Stimulated activated CD4-positive, alpha-beta T cell treated with anti-CD3 and anti-CD28 coated beads, Interleukin-2, amount 100 ng/mL, for 24 hours (primary cell): ENCODE results near the gene UNC45A.

Experiments
- DNase-seq, 2 donors: peaks; one replicate each; pipeline ENCODE4 v3.0.0-alpha.2; 2020

UNC45A gene

DNA sequence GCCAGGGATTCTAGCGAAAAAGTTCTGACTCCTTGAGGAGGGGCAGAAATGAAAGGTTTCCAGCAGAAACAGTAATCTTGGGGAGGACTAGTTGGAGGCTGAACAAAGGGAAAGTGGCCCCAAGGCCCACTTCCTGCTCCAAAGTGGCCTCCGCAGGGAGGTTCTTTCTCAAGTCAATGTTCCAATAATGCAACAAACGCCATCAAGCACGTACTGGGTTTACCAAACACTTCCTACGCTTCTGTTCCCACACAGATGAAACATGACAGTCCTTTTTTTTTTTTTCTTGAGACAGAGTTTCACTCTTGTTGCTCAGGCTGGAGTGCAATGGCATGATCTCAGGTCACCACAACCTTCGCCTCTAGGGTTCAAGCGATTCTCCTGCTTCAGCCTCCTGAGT is 10.0 kb downstream of the UNC45A start:
- DNase-seq = no peak

DNA sequence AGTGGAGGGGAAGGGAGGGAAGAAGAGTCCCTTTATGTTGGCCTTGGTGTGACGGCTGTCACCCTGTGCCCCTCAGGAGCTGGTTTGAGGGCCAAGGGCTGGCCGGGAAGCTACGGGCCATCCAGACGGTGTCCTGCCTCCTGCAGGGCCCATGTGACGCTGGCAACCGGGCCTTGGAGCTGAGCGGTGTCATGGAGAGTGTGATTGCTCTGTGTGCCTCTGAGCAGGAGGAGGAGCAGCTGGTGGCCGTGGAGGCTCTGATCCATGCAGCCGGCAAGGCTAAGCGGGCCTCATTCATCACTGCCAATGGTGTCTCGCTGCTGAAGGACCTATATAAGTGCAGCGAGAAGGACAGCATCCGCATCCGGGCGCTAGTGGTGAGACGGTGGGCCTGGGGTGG is 11.5 kb downstream of the UNC45A start:
- DNase-seq = no peak

DNA sequence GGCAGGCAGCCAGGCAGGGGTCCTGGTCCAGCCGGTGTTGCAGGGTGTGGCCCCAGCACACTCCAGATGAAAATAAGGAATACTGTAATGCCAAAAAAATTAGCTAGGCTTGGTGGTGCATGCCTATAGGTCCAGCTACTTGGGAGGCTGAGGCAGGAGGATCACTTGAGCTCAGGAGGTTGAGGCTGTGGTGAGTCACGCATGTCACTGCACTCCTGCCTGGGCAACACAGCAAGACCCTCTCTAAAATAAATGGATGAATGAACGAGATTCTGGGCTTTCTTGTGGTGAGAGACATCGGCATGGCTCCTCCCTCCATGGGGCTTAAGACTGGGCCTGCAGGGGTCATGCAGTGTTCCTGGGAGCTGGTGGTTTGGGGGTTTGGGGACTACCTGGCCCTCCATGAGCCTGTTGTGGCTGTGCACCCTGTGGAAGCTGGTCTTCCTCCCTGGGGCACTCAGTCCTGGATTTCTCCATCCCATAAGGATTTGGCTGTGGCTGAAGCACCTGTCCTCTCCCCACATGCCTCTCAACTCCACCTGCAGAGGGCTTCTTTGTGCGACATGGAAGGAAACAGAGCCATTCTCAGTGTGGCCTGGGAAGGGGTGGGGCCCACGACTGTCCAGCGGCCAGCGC is 12.0 kb downstream of the UNC45A start:
- DNase-seq = no peak

DNA sequence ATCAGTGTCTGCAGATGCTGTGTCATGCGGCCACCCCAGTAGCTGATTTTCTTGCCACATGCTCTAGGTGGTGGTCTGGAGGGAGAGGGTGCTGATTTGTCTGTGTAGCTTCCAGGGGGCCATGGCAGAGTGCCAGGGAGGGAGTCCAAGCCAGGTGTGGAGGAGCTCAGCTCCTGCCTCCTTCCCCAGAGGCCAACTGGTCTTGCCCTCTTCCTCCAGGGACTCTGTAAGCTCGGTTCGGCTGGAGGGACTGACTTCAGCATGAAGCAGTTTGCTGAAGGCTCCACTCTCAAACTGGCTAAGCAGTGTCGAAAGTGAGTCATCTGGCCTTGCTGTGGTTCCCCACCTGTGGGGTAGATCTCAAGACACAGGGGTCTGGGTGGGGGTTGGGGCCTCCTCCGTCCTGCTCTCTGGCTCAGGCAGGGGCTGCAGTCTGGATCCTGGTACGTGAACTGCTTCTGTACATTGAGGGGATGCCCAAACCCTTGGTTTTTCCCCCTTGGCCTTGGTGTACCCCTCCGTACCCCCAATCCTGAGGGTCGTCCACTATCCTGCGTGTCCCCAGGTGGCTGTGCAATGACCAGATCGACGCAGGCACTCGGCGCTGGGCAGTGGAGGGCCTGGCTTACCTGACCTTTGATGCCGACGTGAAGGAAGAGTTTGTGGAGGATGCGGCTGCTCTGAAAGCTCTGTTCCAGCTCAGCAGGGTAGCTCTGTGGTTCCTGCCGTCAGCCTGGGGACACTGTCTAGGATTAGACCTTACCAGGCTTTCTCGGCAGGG is 12.7 kb downstream of the UNC45A start:
- DNase-seq = no peak

DNA sequence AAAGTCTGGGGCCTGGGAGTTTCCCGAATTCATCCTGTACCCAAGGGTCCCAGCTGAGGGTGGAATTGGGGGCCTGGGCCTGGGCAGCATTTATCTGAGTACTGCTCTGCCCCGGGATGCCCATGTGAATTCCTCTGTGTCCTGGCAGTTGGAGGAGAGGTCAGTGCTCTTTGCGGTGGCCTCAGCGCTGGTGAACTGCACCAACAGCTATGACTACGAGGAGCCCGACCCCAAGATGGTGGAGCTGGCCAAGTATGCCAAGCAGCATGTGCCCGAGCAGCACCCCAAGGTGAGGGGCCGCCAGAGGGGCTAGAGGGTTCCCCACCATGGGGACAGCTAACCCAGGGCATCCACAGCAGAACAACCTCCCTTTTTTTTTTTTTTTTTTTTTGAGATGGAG is 13.4 kb downstream of the UNC45A start:
- DNase-seq = no peak

DNA sequence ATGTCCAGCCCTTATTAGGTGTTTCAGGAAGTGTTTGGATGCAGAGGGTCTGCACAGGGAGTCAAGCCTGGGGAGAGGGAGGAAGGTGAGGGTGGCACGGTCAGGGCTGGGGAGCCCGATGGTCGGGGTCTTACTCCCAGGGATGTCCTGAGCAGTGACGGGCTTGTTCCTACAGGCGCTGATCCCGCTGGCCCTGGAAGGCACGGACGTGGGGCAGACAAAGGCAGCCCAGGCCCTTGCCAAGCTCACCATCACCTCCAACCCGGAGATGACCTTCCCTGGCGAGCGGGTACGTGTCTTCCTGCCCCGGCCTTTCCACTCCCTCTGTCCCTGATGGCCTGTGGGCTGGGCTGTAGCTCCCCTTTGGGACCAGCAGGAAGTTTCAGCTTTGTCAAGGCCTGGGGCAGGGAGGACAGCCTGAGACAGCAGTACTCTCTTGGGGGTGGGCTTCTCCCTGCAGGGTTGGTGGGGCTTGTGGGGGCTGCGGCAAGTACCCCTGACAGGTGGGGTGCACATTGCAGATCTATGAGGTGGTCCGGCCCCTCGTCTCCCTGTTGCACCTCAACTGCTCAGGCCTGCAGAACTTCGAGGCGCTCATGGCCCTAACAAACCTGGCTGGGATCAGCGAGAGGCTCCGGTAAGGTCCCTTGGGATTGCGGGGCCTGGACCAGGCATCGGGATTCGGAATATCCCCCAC is 15.0 kb downstream of the UNC45A start:
- DNase-seq = no peak

DNA sequence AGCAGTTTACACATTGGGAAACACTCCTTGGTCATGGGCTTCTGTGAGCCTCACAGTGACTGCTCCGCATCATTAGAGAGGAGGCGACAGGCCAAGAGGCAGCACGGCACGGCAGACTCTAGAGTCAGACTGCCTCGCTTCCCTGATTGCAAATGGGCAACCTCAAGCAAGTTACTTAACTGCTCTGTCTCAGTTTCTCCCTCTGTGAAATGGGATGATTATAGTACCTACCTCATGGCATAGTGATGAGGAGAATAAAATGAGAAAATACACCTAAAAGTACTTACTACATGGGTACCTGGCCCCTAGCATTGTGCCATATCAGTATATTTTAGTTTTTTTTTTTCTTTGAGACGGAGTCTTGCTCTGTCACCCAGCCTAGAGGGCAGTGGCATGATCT is 15.6 kb downstream of the UNC45A start:
- no peak for DNase-seq

DNA sequence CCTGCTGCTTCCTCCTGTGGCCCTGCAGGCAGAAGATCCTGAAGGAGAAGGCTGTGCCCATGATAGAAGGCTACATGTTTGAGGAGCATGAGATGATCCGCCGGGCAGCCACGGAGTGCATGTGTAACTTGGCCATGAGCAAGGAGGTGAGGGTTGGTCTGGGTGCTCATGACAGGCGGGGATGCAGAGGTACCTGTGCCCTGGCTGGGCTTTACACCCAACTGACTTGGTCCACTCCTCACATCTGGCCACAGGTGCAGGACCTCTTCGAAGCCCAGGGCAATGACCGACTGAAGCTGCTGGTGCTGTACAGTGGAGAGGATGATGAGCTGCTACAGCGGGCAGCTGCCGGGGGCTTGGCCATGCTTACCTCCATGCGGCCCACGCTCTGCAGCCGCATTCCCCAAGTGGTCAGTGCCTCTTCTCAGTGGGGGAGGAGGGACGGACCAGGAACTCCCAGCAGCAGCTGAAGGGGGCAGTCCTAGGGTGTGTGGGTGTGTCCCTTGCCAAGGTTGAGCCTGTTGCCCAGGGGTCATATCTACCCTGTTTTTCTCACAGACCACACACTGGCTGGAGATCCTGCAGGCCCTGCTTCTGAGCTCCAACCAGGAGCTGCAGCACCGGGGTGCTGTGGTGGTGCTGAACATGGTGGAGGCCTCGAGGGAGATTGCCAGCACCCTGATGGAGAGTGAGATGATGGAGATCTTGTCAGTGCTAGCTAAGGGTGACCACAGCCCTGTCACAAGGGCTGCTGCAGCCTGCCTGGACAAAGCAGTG is 18.0 kb downstream of the UNC45A start:
- no peak for DNase-seq

DNA sequence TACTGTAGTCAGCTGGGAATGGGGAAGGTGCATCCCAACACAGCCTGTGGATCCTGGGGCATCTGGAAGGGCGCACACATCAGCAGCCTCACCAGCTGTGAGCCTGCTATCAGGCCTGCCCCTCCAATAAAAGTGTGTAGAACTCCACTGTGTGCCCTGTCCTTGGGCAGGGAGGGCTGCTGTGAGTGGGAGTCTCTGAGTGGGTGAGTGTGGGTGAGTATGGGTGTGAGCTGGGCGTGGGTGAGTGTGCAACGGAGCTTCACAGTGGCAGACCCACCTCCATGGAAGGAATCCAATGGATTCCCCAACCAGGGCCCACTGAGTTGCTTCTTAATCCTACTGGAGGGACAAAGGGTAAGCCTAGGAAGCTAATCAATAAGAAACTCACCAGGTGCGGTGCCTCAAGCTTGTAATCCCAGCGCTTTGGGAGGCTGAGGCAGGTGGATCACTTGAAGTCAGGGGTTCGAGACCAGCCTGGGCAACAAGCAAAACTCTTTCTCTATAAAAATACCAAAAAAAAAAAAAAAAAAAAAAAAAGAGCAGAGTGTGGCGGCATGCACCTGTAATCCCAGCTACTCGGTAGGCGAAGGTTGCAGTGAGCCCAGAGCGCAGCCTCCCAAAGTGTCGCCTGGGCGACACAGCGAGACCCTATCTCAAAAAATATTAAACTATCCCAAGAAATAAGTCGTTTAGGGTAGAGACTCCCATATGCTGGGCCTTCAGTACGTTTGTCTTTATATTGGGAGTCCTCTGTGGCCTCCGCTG is 19.0 kb downstream of the UNC45A start:
- no peak for DNase-seq

DNA sequence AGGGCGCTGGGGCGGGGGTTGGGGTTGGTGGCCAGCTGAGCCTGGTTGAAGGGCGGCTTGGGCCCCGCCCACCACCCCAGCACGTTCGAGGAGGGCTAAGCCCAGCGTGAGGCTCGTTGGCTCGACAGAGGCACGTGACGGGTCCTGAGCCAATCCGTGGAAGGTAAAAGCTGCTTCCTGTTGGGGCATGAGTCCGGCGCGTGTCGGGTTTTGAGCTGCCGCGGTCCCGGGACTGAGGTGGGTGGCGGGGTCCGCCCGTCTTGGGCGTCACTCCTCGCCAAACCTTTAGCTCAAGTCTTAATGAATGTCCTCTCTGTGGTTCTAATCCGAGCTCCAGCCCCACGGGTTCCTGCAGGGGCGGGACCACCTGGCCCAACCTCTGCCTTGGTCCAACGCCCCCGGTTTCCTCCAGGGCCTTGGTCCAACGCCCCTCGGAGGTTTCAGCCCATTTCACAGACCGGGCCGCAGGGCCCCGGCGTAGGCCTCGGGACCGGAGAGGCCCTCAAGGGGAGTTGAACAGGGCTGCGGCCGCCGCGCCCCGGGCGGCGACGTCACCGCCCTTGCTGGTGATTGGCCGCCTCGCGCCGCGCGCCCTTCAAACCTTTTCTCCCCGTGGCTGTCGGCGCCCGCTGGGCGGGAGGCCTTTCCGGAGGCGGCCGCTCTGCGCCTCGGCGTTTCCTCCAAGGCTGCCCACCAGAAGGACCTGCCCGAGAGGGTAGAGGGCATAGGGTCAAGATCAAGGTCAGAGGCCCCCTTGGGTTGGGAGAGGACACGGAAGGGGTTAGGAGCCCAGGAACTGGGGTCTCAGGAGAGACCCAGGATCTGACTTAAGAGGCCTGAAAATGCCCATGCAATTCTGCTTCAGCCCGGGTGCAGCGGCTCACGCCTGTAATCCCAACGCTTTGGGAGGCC is 19.9 kb downstream of the UNC45A start, which contains the start of gene RCCD1:
RCCD1 (plus strand) TSS at position 173 of the 912 bp plus-strand sequence. CDS start 1,851 bp downstream, outside the sequence.
- DNase-seq = peak; percentile 88 to 92

DNA sequence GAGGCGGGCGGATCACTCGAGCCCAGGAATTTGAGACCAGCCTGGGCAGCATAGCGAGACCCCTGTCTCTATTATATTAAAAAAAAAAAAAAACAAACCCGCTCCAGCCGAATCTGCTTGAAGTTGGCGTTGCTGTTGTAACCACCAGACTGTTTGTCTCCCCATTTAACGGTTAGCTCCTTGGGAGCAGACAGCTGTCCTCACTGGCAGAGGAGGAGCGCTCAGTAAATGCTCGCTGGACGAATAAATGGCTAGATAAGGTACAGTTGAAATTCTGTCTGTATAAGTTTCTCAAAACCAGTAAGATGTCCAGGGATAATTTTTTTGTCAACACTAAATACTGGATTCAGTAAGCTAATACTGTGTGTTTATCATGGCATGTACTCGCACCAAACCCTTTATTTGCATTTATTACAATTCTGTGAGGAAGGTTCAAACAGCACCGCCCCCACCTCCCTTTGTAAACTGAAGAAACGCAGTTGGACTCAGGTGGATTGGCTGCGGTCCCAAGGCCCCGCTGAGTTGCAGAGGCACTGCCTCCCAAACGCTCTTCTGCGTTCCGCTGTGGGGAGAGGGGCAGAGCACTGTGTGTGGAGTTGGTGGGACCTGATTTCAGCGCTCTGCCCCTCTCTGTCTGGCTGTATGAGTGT is 20.7 kb downstream of the UNC45A start:
- no peak for DNase-seq

DNA sequence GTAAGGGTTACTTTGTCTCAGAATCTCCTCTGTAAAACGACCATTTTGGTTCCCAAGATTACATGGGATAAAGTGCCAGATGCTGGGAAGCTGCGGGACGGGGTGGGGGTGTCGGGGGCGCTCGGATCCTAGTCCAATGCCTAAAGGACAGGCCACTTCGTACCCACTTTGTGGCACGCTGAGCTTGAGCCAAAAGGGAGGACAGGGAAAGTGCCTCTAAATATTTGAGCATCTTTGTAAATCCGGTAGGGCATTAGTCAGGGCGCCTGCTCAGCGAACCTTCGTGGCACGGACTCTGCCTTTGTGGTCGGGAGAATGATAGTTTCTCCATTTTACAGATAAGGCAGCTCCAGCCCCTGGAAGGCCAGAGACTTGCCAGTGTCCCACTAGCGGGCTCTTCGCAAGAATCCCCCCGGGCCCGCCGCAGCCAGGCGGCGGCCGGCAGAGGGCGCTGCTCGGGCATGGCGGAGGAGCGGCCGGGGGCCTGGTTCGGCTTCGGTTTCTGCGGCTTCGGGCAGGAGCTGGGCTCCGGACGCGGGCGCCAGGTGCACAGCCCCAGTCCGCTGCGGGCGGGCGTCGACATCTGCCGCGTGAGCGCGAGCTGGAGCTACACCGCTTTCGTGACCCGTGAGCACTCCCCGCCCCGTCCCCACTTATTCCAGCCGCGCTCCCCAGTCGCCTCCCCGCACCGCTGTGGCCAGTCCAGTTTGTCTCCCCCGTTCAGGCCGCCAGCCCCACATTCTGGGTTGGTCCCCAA is 21.4 kb downstream of the UNC45A start:
- DNase-seq = peak; percentile 69 to 78

DNA sequence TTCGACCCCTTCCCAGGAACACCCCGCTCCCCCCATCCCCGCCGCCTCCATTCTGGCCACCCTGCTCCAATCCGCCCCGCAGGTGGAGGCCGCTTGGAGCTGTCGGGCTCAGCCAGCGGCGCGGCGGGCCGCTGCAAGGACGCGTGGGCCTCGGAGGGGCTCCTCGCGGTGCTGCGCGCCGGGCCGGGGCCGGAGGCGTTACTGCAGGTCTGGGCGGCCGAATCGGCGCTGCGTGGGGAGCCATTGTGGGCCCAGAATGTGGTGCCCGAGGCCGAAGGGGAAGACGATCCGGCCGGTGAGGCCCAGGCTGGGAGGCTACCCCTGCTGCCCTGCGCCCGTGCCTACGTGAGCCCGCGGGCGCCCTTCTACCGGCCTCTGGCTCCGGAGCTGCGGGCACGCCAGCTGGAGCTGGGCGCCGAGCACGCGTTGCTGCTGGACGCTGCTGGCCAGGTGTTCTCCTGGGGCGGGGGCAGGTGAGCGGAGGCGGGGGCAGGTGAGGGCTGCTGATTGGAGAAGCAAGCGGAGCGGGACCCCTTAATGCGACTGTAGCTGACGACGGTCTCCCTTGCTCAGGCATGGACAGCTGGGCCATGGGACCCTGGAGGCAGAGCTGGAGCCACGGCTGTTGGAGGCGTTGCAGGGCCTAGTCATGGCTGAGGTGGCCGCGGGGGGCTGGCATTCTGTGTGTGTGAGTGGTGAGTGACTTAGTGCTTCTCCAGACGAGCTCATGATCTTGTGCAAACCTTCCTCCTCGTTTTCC is 22.1 kb downstream of the UNC45A start:
- no peak for DNase-seq

DNA sequence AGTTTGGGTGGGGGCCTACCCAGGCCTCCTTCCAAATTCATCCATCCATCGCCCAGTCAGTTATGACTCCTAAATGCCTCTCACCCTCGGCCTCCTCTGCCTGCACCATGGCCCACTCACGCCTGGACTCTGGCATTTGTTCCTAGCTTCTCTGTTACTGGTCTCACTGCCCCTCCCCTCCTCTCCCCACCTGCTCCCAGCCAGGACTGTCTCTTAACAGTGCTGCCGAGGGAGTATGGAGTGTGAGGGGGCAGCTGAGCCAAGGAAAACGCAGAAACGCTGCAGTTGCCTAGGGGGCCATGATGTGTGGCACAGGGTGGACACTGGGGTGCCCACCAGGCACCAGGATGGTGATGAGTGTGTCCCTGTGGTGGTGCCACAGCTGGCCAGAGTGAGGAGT is 22.7 kb downstream of the UNC45A start:
- no peak for DNase-seq

DNA sequence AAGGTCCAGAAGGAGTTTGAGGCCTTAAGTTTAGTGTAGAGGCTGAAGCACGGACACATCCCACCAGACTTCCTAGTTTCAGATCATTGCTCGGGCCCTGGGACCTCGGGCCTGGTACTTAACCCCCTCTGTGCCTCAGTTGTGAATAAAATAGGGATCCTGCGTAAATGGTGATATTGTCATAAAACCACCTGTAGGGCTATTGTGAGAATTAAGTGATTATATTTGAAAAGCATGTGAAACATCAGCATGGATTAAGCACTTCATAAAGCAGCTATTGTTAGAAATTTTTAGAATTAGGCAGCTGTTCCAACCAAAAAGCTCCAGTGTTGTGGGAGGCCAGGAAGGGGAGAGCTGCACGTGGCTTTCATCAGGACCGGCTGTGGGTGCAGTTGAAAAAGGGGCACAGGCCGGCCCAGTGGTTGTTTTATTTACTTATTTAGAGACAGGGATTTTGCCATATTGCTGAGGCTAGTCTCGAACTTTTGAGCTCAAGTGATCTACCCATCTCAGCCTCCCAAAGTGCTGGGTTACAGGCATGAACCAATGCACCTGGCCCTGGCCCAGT is 24.0 kb downstream of the UNC45A start:
- no peak for DNase-seq

DNA sequence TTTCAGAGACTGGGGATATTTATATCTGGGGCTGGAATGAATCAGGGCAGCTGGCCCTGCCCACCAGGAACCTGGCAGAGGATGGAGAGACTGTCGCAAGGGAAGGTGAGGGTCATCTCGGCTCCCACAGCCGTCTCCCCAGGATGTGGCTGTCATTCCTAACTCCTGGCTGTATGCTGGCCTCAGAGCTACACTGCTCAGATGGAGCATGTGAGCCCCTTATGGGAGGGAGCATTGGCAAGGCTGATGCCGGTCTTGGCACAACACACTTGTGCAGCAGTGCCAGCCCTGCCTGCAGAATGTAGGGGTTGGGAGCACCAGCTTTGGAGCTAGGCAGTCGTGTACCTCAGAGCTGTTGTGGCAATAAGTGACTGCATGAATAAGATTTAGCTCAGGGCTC is 24.8 kb downstream of the UNC45A start:
- no peak for DNase-seq

DNA sequence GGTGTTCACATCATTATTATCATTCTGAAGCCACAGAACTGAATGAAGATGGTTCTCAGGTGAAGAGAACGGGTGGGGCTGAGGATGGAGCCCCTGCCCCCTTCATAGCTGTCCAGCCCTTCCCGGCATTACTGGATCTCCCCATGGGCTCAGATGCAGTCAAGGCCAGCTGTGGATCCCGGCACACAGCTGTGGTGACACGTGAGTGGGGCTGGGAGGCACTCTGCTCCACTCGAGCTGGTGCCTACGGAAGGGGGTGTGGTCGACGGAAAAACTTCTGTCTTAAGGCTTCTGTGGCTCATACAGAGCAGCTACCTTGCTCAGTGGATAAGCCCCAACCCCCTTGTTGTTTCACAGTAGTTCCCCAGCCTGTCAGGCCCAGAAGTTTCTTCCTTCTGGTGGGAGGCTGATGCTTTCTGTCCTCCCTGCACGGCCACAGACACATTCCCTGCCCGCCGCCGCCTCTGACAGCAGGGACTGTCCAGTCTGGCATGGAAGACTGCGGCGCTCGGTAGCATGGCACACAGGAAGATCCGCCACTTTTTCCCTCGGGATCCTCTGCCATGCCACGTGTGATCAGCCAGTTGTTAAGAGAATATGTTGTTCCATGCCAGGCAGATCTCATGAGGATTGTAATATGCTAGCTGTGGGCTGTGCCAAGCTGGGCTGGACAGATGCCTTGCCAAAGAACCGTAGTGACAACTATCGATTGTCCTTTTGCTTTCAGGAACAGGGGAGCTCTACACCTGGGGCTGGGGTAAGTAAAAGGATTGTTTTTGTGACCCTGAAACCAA is 25.4 kb downstream of the UNC45A start:
- DNase-seq = no peak

DNA sequence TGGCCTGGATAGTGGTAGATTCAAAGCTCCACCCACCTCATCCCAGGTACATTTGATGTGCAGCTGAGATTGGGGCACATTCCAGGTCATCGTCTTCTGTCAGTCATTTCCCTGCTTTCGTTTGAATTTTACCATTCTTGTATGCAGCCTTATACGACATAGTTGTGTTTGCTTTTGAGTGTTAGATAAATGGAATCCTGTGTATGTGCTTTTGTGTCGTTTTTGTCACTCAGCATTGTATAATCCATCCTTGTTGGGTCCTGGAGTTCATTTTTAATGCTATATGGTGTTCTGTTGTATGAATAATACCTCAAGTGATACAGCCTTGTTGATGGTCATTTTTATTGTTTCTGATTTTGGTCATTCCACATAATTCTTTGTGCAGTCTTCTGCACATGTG is 26.9 kb downstream of the UNC45A start:
- no peak for DNase-seq
